NCI-H1417 (cell line): ENCODE measurements around the gene MYO5A.
"Not testable (repeated sequence)": the region's sequence is repeated elsewhere in the genome, so short reads cannot be mapped to it uniquely, and the experiment has no call there.

ENCODE experiments used
- DNase-seq, 3 experiments: peaks; one replicate each; lab custom pipeline; 2025; lab: John Stamatoyannopoulos, UW

MYO5A gene

DNA sequence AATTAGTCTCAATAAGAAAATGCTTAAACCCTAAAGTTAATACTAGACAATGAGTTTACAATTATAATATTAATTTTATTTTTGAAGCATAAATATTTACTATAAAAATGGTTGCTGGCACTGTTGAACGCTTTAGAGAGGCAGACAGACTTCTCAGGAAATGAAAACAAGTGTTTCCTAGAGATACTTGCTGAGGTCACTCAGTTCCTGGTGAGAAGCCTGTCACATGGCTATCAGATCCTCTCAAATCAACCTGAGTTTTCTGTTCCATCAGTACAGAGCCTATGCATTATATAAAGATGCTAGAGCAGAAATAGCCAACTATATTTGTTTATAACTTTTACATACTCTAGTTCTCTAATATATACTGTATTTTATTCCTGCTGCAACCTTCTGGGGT, 109.2 kb downstream of the MYO5A start:
- no peak for DNase-seq

- DNase-seq = no peak
These were observed 110.7 kb downstream of the MYO5A start for GRCh38 chr15:52417957-52418356.

GRCh38 chr15:52417521-52417920, 111.2 kb downstream of the MYO5A start:
- no peak for DNase-seq

- DNase-seq = not testable (repeated sequence)
These were observed 112.1 kb downstream of the MYO5A start for GRCh38 chr15:52416566-52416965.

GRCh38 chr15:52415628-52416027, 113.1 kb downstream of the MYO5A start:
- no peak for DNase-seq

DNA sequence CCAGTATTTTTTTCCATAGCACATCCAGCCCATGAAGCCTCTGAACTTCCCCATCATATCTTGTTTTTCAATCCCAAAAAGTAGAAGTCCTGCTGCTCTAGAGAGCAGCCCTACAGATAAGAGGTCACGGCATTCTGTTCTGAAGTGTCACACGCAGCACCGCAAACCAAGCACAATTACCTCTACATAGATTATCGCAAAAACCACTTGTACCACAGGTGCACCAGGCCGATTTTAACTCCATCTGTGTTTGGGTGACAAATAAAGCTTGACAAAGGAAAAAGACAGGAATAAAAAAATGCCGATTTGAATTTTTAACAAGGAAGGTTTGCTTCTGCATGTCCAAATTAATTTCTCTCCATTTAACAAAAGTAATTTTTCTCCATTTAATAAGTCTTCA, 113.7 kb downstream of the MYO5A start:
- peak in 2 of 3 experiments; percentile 13 to 61 for DNase-seq

GRCh38 chr15:52408823-52409222, 119.9 kb downstream of the MYO5A start:
- DNase-seq = peak in 2 of 3 experiments; percentile 2 to 44

DNA sequence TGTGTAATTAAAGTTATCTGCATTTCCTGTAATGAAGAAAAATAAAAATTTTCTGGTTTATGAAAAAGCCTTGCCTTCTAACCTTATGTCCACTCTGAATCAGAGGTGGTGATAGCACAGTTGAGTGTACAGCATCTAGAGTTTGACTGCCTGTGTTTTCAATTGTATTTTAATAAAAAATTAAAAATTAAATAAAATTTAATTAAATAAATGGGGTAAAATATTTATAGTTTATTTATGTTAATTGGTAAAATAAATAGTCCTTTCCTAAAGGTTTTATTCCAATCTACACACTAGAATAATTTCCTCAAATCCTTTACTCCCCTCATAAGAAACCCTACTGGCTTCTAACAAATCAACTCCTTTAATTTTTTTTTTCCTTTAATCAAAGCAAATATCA, 121.3 kb downstream of the MYO5A start:
- DNase-seq = no peak

DNA sequence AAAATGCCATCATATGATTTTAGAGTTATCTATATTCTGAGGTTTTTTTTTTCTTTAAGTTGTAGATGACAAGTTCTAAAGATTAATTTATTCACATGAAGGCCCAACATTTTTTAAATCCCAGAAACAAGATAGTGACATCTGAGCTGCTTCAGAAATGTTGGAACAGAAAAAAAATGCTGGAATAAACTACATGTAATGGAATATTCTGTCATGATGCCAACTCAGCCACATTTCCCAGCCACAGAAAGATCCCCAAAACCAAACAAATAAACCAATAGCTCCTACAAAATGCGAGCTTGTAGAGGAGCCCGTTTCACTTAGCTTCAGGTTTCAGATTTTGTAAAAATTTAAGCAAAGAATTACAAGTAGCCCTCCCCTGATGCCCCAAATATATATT, 122.1 kb downstream of the MYO5A start:
- DNase-seq = no peak

DNA sequence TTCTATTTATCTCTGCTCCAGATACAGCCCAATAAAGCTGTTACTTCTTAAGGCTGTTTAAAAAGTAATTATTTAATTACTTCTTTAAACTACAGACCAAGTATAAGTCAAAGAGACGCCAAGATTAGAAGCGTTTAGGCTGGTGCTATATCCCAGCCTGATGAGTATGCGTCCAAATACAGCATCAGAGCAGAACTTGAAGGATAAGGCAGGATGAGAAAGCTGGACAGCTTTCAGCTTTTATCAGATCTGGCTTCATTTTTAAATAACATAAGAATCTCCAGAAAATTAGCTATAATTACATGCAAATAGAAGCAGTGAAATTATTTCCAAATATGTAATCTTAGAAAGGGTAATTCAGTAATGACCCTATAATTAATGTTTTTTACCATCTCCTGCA, 122.8 kb downstream of the MYO5A start:
- no peak for DNase-seq

- DNase-seq = no peak
These were observed 131.6 kb downstream of the MYO5A start for GRCh38 chr15:52397118-52397517.

GRCh38 chr15:52394118-52394517, 134.6 kb downstream of the MYO5A start:
- DNase-seq = no peak

- no peak for DNase-seq
These were observed 136.5 kb downstream of the MYO5A start for GRCh38 chr15:52392008-52392687.

GRCh38 chr15:52391069-52391468, 137.6 kb downstream of the MYO5A start:
- no peak for DNase-seq

DNA sequence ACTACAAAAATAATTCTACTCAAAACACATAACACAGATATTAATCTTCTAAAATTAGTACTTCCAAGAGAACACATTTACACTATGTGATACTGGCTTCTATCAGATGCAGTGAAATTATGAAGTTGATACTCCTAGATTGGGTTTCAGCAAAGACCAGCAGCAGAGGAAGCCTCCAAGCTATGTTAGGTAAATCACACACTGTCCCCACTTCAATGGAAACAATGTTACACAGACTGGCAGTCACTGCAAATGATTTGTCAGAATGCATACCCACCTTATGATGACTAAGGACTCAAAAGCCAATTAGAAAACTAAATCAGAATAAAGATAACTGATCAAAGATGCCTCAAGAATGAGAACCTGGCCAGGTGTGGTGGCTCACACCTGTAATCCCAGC, 143.0 kb downstream of the MYO5A start:
- DNase-seq = no peak

- no peak for DNase-seq
These were observed 145.5 kb downstream of the MYO5A start for GRCh38 chr15:52383100-52383588.

GRCh38 chr15:52382647-52383046, 146.0 kb downstream of the MYO5A start:
- no peak for DNase-seq

GRCh38 chr15:52379395-52380106, 149.1 kb downstream of the MYO5A start:
- DNase-seq = no peak

DNA sequence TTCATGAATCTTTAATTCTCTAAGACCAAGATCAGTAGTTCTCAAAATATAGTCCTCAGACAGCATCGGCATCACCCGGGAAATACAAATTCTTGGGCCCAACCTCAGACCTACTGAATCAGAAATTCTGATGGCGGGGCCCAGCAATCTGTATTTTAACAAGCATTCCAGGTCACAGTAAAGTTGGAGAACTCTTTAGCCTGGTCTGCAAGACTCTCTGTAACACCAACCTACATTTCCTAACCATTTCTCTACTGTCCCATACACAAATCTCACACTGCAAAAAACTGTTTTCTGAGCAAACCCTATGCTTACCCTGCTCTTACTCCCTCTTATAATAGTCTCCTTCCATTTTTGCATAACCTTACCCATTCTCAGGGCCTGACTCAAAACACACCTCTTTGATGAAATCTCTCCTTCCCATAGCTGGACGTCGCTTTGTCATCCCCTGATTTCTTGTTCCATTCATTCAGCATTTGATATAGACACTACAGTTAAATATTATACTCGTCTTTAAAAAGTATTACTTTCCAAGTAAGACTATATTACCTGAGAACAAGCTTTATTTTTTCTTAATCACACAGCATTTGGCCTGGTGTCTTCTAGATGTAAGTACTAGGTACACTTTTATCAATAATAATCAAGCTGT, 149.8 kb downstream of the MYO5A start:
- no peak for DNase-seq

GRCh38 chr15:52370010-52370409, 158.7 kb downstream of the MYO5A start:
- no peak for DNase-seq

GRCh38 chr15:52369455-52369854, 159.2 kb downstream of the MYO5A start:
- no peak for DNase-seq

- DNase-seq = no peak
These were observed 159.7 kb downstream of the MYO5A start for GRCh38 chr15:52369030-52369429.

- no peak for DNase-seq
These were observed 160.3 kb downstream of the MYO5A start for GRCh38 chr15:52368402-52368801.
